ENCODE results near the gene GKN1.

GKN1 gene

GRCh38 chr2:68970566-68971265, 3.7 kb upstream of the GKN1 start:
- TF ChIP-seq CTCF (IDR thresholded peaks at IDR 0.05; ENCODE audit: insufficient read depth, low read depth, low read length, missing control alignments), result no peak
- H3K4me3 ChIP-seq (ENCODE audit: low read depth, low read length), result no peak overlapping the region
- no peak for DNase-seq (ENCODE audit: low read depth)

- no peak overlapping the region for H3K4me3 ChIP-seq (ENCODE audit: low read depth, low read length)
- TF ChIP-seq CTCF (IDR thresholded peaks at IDR 0.05; ENCODE audit: insufficient read depth, low read depth, low read length, missing control alignments), result no peak
- no peak for DNase-seq (ENCODE audit: low read depth)
Observed at GRCh38 chr2:68971591-68972231, 2.7 kb upstream of the GKN1 start.

- DNase-seq (ENCODE audit: low read depth), result no peak
- TF ChIP-seq CTCF (IDR thresholded peaks at IDR 0.05; ENCODE audit: insufficient read depth, low read depth, low read length, missing control alignments), result no peak
- no peak overlapping the region for H3K4me3 ChIP-seq (ENCODE audit: low read depth, low read length)
Observed at GRCh38 chr2:68974946-68975665, 670 bp downstream of the GKN1 start.

GRCh38 chr2:68975844-68976243, 1.4 kb downstream of the GKN1 start:
- no peak for DNase-seq (ENCODE audit: low read depth)
- TF ChIP-seq CTCF (IDR thresholded peaks at IDR 0.05; ENCODE audit: insufficient read depth, low read depth, low read length, missing control alignments), result no peak

GRCh38 chr2:68977453-68977852, 3.0 kb downstream of the GKN1 start:
- H3K4me3 ChIP-seq (ENCODE audit: low read depth, low read length), result no peak overlapping the region
- no peak for TF ChIP-seq CTCF (IDR thresholded peaks at IDR 0.05; ENCODE audit: insufficient read depth, low read depth, low read length, missing control alignments)
- DNase-seq (ENCODE audit: low read depth), result no peak

More at GRCh38 chr2:68975844-68976243, 1.4 kb downstream of the GKN1 start:
- H3K4me3 ChIP-seq (ENCODE audit: low read depth, low read length), result no peak overlapping the region

- no peak for TF ChIP-seq CTCF (IDR thresholded peaks at IDR 0.05; ENCODE audit: insufficient read depth, low read depth, low read length, missing control alignments)
- no peak overlapping the region for H3K4me3 ChIP-seq (ENCODE audit: low read depth, low read length)
Observed at GRCh38 chr2:68978098-68978497, 3.7 kb downstream of the GKN1 start.

More at GRCh38 chr2:68978098-68978497, 3.7 kb downstream of the GKN1 start:
- DNase-seq (ENCODE audit: low read depth), result no peak
